CD4-positive, alpha-beta T cell (primary cell): ENCODE results near the gene FAP. TPM values are rescaled to one million over a fixed set of nuclear protein-coding genes. Genes with fewer than 3 reads are reported as not detected.

Source experiments
- ATAC-seq: fragments of 200-7000 bp; cut with Tn5 transposase; one replicate; pipeline ENCODE4 v1.10.0; 2022; ENCODE audit warnings: mild to moderate bottlenecking; ENCODE audit not compliant: poor library complexity
- CTCF ChIA-PET: fragments of 350-600 bp; sonication (Branson Sonifier 250); formaldehyde crosslinking; loops from one replicate; lab custom pipeline; 2021; ENCODE audit warnings: antibody characterized with exemption, inconsistent platforms; lab: Charles Lee
- POLR2A ChIA-PET: fragments of 350-600 bp; sonication (Branson Sonifier 250); formaldehyde crosslinking; loops from one replicate; lab custom pipeline; 2021; ENCODE audit warnings: antibody characterized with exemption, inconsistent platforms; lab: Charles Lee
- DNase-seq, 14 experiments: peaks; one replicate each; pipeline ENCODE4 v3.0.0-alpha.2; 2013 to 2020; ENCODE audit warnings: mixed read lengths in 2 of 14
- H3K27ac ChIP-seq, 2 donors: one replicate each; pipeline versions ENCODE4 v1.5.1 to v1.7.0; 2013; ENCODE audit warnings: low read length in 2 of 2, low read depth in 1 of 2, mild to moderate bottlenecking in 1 of 2
- H3K27me3 ChIP-seq, 2 experiments: 1 replicate in 1 of 2; 2 replicates in 1 of 2; pipeline versions ENCODE4 v1.6.1 to v1.7.0; 2013; ENCODE audit warnings: low read length in 2 of 2, control low read depth in 1 of 2, mild to moderate bottlenecking in 1 of 2, moderate library complexity in 1 of 2; ENCODE audit not compliant: insufficient read depth in 2 of 2, control insufficient read depth in 1 of 2
- H3K36me3 ChIP-seq: one replicate; pipeline ENCODE4 v1.6.1; 2013; ENCODE audit warnings: low read length, control low read depth; ENCODE audit not compliant: insufficient read depth
- H3K4me1 ChIP-seq: one replicate; pipeline ENCODE4 v1.6.1; 2013; ENCODE audit warnings: low read length, control low read depth; ENCODE audit not compliant: insufficient read depth
- H3K4me3 ChIP-seq: one replicate; pipeline ENCODE4 v1.5.1; 2013; ENCODE audit warnings: mild to moderate bottlenecking, low read length, moderate library complexity
- H3K9me3 ChIP-seq, 2 experiments: 1 replicate in 1 of 2; 2 replicates in 1 of 2; pipeline versions ENCODE4 v1.6.1 to v1.7.0; 2013; ENCODE audit warnings: low read length in 2 of 2, mild to moderate bottlenecking in 2 of 2, control low read depth in 1 of 2, moderate library complexity in 1 of 2; ENCODE audit not compliant: control insufficient read depth in 1 of 2, insufficient read depth in 1 of 2
- H3K27ac Mint-ChIP-seq: one replicate; pipeline ENCODE4 v1.8.0; 2020; ENCODE audit warnings: mixed read lengths
- H3K27me3 Mint-ChIP-seq: one replicate; pipeline ENCODE4 v1.8.0; 2021; ENCODE audit warnings: mixed read lengths
- H3K36me3 Mint-ChIP-seq: one replicate; pipeline ENCODE4 v1.8.0; 2021; ENCODE audit warnings: low read depth, mixed read lengths
- H3K4me1 Mint-ChIP-seq: one replicate; pipeline ENCODE4 v1.8.0; 2021; ENCODE audit warnings: low read depth, mixed read lengths
- H3K4me3 Mint-ChIP-seq: one replicate; pipeline ENCODE4 v1.8.0; 2020; ENCODE audit warnings: mild to moderate bottlenecking, mixed read lengths
- H3K9me3 Mint-ChIP-seq: one replicate; pipeline ENCODE4 v1.8.0; 2020; ENCODE audit warnings: mixed read lengths
- intact Hi-C, 2 experiments: fragments of 100-400 bp; cut with DNase I in 1 of 2; cut with micrococcal nuclease in 1 of 2; formaldehyde crosslinking; loops; one replicate each; pipeline versions ENCODE4 v1.15.1 to v1.9.0; 2023 to 2025; cut with DNase I, micrococcal nuclease
- total RNA-seq, 174 experiments: library from RNA in 2 of 174; stranded (reverse) in 2 of 174; gene quantifications; one replicate each; pipeline ENCODE4 v1.2.3 and lab custom pipeline; 2021 to 2026
- TF ChIP-seq, protein P1 (sequence below): fragments of 200-600 bp; IDR thresholded peaks from one replicate; pipeline ENCODE4 v1.8.0; 2022; ENCODE audit warnings: antibody characterized with exemption, mild to moderate bottlenecking

The FAP gene
- total RNA-seq, 2 experiments from 2014 or later = not detected

DNA sequence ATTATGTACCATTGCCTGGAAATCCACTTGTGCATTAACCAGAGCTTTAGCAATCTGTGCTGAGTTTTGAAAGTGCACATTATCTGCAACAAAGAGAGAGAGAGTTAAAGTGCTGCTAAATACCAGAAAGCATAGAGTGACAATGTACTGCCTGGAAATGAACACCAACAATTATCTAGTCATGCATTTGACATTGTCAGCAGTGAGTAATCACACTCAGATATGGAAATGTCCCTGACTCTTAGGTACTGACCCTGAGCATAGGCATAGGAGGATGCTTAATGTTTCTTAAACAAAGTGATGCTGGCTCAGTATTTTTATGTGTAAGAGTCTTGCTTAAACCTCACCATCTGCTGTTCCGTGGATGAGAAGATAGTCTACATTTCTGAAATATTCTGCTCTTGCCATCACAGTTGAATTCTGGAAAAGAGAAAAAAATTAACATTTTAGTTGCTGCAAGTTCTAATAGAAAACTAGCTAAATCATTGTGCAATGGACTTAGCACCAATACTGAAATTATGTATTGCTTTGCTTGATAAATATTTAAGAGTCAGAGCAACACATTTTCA is 70.4 kb downstream of the FAP start:
- DNase-seq (no peak), ATAC-seq (no peak)
- Mint-ChIP-seq H3K27ac (no peak overlapping the region), H3K9me3 (no peaks in the 10 kb centered on the region), H3K27me3 (peaks cover 39% of the 10 kb centered on the region), H3K4me1 (no peaks in the 10 kb centered on the region), H3K36me3 (no peaks in the 10 kb centered on the region), H3K4me3 (no peak overlapping the region)
- intact Hi-C loops = no loop called here
- POLR2A ChIA-PET = no interaction called here
- CTCF ChIA-PET = no interaction called here
- TF ChIP-seq, protein P1, sequence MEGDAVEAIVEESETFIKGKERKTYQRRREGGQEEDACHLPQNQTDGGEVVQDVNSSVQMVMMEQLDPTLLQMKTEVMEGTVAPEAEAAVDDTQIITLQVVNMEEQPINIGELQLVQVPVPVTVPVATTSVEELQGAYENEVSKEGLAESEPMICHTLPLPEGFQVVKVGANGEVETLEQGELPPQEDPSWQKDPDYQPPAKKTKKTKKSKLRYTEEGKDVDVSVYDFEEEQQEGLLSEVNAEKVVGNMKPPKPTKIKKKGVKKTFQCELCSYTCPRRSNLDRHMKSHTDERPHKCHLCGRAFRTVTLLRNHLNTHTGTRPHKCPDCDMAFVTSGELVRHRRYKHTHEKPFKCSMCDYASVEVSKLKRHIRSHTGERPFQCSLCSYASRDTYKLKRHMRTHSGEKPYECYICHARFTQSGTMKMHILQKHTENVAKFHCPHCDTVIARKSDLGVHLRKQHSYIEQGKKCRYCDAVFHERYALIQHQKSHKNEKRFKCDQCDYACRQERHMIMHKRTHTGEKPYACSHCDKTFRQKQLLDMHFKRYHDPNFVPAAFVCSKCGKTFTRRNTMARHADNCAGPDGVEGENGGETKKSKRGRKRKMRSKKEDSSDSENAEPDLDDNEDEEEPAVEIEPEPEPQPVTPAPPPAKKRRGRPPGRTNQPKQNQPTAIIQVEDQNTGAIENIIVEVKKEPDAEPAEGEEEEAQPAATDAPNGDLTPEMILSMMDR = no peak
- no peaks in the 10 kb centered on the region for H3K4me1 ChIP-seq
- no peak overlapping the region for H3K27ac ChIP-seq
- H3K9me3 ChIP-seq = no peaks in the 10 kb centered on the region
- no peak overlapping the region for H3K4me3 ChIP-seq
- H3K27me3 ChIP-seq = no peaks in the 10 kb centered on the region
- H3K36me3 ChIP-seq = no peaks in the 10 kb centered on the region

DNA sequence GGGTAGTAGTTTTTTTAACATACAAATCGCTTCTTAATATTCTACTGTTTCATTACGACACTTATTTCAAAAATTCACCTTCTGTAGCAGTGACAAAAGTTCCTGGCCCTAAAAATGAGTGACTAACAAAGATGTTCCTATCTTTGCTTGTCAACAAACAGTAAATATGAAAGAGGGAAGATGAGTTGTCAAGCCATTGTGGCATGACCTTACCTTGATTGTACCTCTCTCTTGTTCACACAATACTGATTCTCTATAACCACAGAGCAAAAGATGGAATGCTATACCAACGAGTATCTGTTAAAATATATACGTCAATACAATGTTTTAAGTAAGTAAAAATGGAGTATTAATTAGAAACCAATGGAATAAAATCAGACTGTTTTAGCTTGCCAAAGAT is 76.5 kb downstream of the FAP start:
- POLR2A ChIA-PET = no interaction called here
- peaks cover 34% of the 10 kb centered on the region for H3K27me3 Mint-ChIP-seq

DNA sequence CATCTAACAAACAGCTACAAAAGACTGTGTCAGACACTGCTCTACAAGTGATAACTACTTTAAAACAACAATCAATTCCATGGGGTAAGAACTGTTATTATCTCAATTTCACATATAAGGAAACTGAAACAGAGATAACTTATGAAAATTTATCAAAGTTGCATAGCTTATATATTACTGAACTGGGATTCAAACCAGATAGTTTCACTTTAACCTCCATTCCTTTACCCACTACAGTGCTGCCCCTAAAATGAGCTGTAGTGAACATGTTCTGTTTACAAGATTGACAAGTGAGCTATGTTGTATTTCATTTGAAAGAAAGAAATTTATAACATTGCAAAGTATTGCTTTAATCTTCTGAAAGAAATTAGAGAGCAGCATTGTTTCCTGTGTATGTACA is 77.1 kb downstream of the FAP start:
- Mint-ChIP-seq H3K9me3 (no peaks in the 10 kb centered on the region), H3K4me1 (no peaks in the 10 kb centered on the region), H3K4me3 (no peak overlapping the region), H3K36me3 (no peaks in the 10 kb centered on the region), H3K27me3 (peaks cover 34% of the 10 kb centered on the region), H3K27ac (no peak overlapping the region)
- Histone ChIP-seq H3K4me1 (no peaks in the 10 kb centered on the region), H3K9me3 (no peaks in the 10 kb centered on the region), H3K27me3 (peaks cover 2 to 5% of the 10 kb centered on the region in 2 experiments), H3K36me3 (no peaks in the 10 kb centered on the region), H3K4me3 (no peak overlapping the region), H3K27ac (no peak overlapping the region)
- POLR2A ChIA-PET = no interaction called here
- CTCF ChIA-PET = no interaction called here
- no peak for DNase-seq
- intact Hi-C loops = no loop called here
- TF ChIP-seq, protein P1 = no peak
- ATAC-seq = no peak

More for the DNA sequence above, 76.5 kb downstream of the FAP start:
- intact Hi-C loops = no loop called here
- no peak for DNase-seq
- no peak for ATAC-seq
- Histone ChIP-seq H3K4me1 (no peaks in the 10 kb centered on the region), H3K4me3 (no peak overlapping the region), H3K27ac (no peak overlapping the region), H3K9me3 (no peaks in the 10 kb centered on the region), H3K36me3 (no peaks in the 10 kb centered on the region), H3K27me3 (peaks cover 2 to 5% of the 10 kb centered on the region in 2 experiments)
- H3K4me3 Mint-ChIP-seq = no peak overlapping the region
- no peaks in the 10 kb centered on the region for H3K4me1 Mint-ChIP-seq
- TF ChIP-seq, protein P1 = no peak
- CTCF ChIA-PET = interaction anchor here (1.1 kb wide), 1 partner anchor 14 kb away, joined by 5 read pairs; no protein-coding TSS in a partner anchor
- H3K9me3 Mint-ChIP-seq = no peaks in the 10 kb centered on the region
- no peaks in the 10 kb centered on the region for H3K36me3 Mint-ChIP-seq
- no peak overlapping the region for H3K27ac Mint-ChIP-seq
